T-cell (primary cell): ENCODE measurements around the gene EDN1. TPM values are rescaled to one million over a fixed set of nuclear protein-coding genes. Genes with fewer than 3 reads are reported as not detected.

Experiments used
- ATAC-seq, 4 experiments: fragments of 200-7000 bp in 3 of 4; fragments of 150-1000 bp in 1 of 4; cut with Tn5 transposase; replicated peaks in 1 of 4; 1 replicate in 3 of 4; 2 replicates in 1 of 4; pipeline ENCODE4 v1.10.0; 2021; ENCODE audit warnings: moderate library complexity in 3 of 4, mild to moderate bottlenecking in 2 of 4, moderate number of reproducible peaks in 1 of 4
- CTCF ChIA-PET, 2 donors: fragments of 300-600 bp; sonication (Branson Sonifier 250); formaldehyde crosslinking; loops; one replicate each; lab custom pipeline; 2022; ENCODE audit warnings: antibody characterized with exemption in 2 of 2; lab: Charles Lee
- POLR2A ChIA-PET, 2 donors: fragments of 300-600 bp; sonication (Branson Sonifier 250); formaldehyde crosslinking; loops; one replicate each; lab custom pipeline; 2022; ENCODE audit warnings: antibody characterized with exemption in 2 of 2; lab: Charles Lee
- DNase-seq, 35 experiments: peaks; one replicate each; pipeline versions ENCODE4 v3.0.0 to v3.0.0-alpha.2; 2013 to 2023
- H3K27ac ChIP-seq: one replicate; pipeline ENCODE4 v1.5.1; 2013; ENCODE audit warnings: low read length
- H3K27me3 ChIP-seq, 2 experiments: replicated peaks in 1 of 2; 1 replicate in 1 of 2; 2 replicates in 1 of 2; pipeline versions ENCODE4 v1.6.1 to v1.7.0; 2013; ENCODE audit warnings: low read length in 1 of 2, mixed read lengths in 1 of 2; ENCODE audit not compliant: control insufficient read depth in 2 of 2, insufficient read depth in 2 of 2; ENCODE audit errors: extremely low read depth in 1 of 2
- H3K36me3 ChIP-seq, 2 donors: 1 replicate in 1 of 2; 2 replicates in 1 of 2; pipeline versions ENCODE4 v1.6.1 to v1.7.0; 2013; ENCODE audit warnings: low read length in 1 of 2; ENCODE audit not compliant: control insufficient read depth in 2 of 2, insufficient read depth in 1 of 2; ENCODE audit errors: extremely low read depth in 1 of 2
- H3K4me1 ChIP-seq, 2 experiments: 1 replicate in 1 of 2; 2 replicates in 1 of 2; pipeline versions ENCODE4 v1.6.1 to v1.7.0; 2013; ENCODE audit warnings: low read length in 2 of 2, mixed read lengths in 1 of 2; ENCODE audit not compliant: insufficient read depth in 2 of 2, control insufficient read depth in 1 of 2; ENCODE audit errors: extremely low read depth in 1 of 2
- H3K4me3 ChIP-seq, 2 donors: 1 replicate in 1 of 2; 2 replicates in 1 of 2; pipeline versions ENCODE4 v1.5.1 to v1.7.0; 2013; ENCODE audit warnings: mild to moderate bottlenecking in 2 of 2, low read length in 1 of 2, moderate library complexity in 1 of 2; ENCODE audit not compliant: control insufficient read depth in 1 of 2; ENCODE audit errors: extremely low read depth in 1 of 2
- H3K9me3 ChIP-seq: 2 replicates; pipeline ENCODE4 v1.7.0; 2013
- H3K27ac Mint-ChIP-seq, 2 donors: one replicate each; pipeline ENCODE4 v1.8.0; 2020 to 2021; ENCODE audit warnings: mild to moderate bottlenecking in 2 of 2, mixed read lengths in 2 of 2
- H3K27me3 Mint-ChIP-seq, 2 donors: one replicate each; pipeline ENCODE4 v1.8.0; 2021 to 2022; ENCODE audit warnings: mixed read lengths in 2 of 2
- H3K36me3 Mint-ChIP-seq: one replicate; pipeline ENCODE4 v1.8.0; 2021; ENCODE audit warnings: mixed read lengths
- H3K4me1 Mint-ChIP-seq, 3 donors: one replicate each; pipeline ENCODE4 v1.8.0; 2020 to 2022; ENCODE audit warnings: mixed read lengths in 3 of 3, mild to moderate bottlenecking in 1 of 3
- H3K4me3 Mint-ChIP-seq, 3 donors: one replicate each; pipeline ENCODE4 v1.8.0; 2020 to 2022; ENCODE audit warnings: mild to moderate bottlenecking in 3 of 3, mixed read lengths in 3 of 3, moderate library complexity in 3 of 3
- H3K9me3 Mint-ChIP-seq, 3 donors: one replicate each; pipeline ENCODE4 v1.8.0; 2020 to 2022; ENCODE audit warnings: mixed read lengths in 3 of 3
- WGBS: methylation state at CpG from one replicate; pipeline ENCODE4 v1.1.5; 2013; ENCODE audit warnings: missing lambda C conversion rate; ENCODE audit not compliant: insufficient coverage; 5-methylcytosine and 5-hydroxymethylcytosine counted together
- total RNA-seq, 35 experiments: library from RNA in 6 of 35; stranded (reverse) in 6 of 35; fragments of 120-200 nt in 1 of 35; gene quantifications; one replicate each; pipeline versions ENCODE4 v1.2.1 to v1.2.4 and lab custom pipeline; 2013 to 2026

The EDN1 gene
- total RNA-seq, 5 donors from 2014 or later (not counting 1 experiment from before 2014, with no cell fraction given): 0.44 to 1.2 (median 0.79) TPM

DNA sequence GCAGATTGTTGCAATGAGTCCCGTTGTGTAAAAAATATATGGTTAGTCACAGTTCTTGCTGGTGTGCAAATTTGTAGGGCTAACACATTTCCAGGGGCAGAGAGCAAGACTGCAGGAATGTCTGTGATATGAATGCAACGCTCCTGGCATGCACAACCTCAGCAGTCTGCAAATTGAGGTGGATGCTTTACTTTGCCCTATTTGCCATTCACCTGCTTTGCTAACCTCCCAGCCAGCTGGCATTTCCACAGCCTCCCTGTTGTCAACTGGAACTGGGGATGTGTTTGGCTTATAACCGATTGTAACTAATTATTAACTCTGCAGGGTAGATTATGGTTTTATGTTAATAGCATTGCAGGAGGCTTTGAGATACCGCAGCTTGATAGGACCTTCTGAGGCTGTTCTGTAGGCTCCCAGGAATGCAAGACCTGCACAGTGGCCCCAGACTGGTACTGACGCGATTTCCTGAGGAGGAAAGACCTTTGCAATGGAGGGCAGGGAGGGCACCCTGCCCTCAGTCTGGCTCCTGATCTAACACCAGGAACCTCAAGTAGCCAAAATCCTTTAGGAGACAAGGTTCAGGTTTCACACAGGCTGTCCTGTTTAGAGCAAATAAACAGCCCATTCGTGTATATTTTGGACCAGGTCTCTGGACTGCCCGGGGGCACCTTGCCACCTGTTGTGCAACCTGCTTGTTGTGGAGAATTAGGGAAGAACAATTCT is 53.4 kb downstream of the EDN1 start:
- Histone ChIP-seq H3K27me3 (peaks cover 0 to 15% of the 10 kb centered on the region in 2 experiments), H3K9me3 (no peaks in the 10 kb centered on the region), H3K4me3 (no peak overlapping the region), H3K4me1 (no peaks in the 10 kb centered on the region), H3K27ac (no peak overlapping the region), H3K36me3 (no peaks in the 10 kb centered on the region)
- Mint-ChIP-seq H3K36me3 (no peaks in the 10 kb centered on the region), H3K9me3 (no peaks in the 10 kb centered on the region), H3K4me1 (no peaks in the 10 kb centered on the region), H3K27me3 (peaks cover 7 to 8% of the 10 kb centered on the region in 2 donors), H3K27ac (no peak overlapping the region), H3K4me3 (no peak overlapping the region)
- DNase-seq (no peak), ATAC-seq (no peak)
- ChIA-PET POLR2A (no interaction called here), CTCF (no interaction called here)
- 82% methylated on average over 7 of the region's 8 CpGs for WGBS

DNA sequence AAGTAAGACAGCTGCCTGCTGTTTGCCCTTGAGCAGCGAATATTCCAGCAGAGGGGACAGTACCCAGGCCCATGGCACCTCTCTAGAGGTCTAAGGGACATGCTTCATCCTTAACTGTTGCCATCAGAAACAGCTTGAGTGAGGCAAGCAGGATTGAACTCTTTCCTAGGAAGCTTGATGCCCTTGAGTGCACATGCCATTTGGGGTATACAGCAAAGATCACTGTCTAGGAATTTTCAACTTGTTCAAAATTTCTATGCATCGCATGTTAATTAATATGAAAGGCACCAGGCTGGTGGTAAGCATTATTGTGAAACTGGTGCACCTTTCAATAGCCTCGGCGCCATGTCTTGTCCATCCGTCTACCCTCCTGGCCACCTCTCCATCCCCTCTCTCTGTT is 54.1 kb downstream of the EDN1 start:
- Histone ChIP-seq H3K36me3 (no peaks in the 10 kb centered on the region), H3K9me3 (no peaks in the 10 kb centered on the region), H3K4me1 (no peaks in the 10 kb centered on the region), H3K27ac (no peak overlapping the region), H3K27me3 (peaks cover 0 to 15% of the 10 kb centered on the region in 2 experiments), H3K4me3 (no peak overlapping the region)
- Mint-ChIP-seq H3K27me3 (peaks cover 10 to 15% of the 10 kb centered on the region in 2 donors), H3K27ac (no peak overlapping the region), H3K36me3 (no peaks in the 10 kb centered on the region), H3K4me3 (no peak overlapping the region), H3K4me1 (no peaks in the 10 kb centered on the region), H3K9me3 (no peaks in the 10 kb centered on the region)
- POLR2A ChIA-PET: no interaction called here
- DNase-seq (no peak), ATAC-seq (peak in 1 of 4 experiments; percentile 19)
- CTCF ChIA-PET: no interaction called here
- WGBS: 100% methylated on average over 4 of the region's 5 CpGs

DNA sequence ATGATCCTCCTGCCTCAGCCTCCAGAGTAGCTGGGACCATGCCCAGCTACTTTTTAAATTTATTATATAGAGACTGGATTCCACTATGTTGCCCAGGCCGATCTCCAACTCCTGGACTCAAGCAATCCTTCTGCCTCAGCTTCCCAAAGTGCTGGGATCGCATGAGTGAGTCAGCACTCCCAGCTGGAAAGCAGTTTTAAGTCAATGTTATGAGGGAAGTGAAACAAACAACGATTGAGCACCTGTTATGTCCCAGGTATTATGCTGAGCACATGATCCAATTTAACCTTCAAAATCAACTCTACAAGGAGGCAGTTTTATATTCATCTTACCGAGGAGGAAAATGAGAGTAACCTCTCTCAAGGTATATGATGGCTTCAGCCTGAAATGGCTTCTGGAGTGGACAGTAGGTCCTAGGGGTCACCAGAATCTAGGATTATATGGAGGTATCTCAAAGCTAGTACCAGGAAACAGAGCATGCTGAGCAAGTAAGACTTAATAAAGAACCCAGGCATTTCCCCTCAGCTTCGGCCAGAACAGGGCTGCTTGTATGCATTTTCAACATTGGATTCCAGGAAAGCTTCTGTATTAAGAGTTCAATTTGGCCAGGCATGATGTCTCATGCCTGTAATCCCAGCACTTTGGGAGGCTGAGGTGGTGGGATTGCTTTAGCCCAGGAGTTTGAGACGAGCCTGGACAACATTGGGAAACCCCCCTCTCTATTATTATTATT is 55.0 kb downstream of the EDN1 start:
- Mint-ChIP-seq H3K4me1 (no peaks in the 10 kb centered on the region), H3K4me3 (no peak overlapping the region), H3K27me3 (peaks cover 10 to 15% of the 10 kb centered on the region in 2 donors), H3K9me3 (no peaks in the 10 kb centered on the region), H3K36me3 (no peaks in the 10 kb centered on the region), H3K27ac (no peak overlapping the region)
- no peaks in the 10 kb centered on the region for H3K9me3 ChIP-seq
- POLR2A ChIA-PET: no interaction called here
- CTCF ChIA-PET: no interaction called here
- 71% methylated on average over 1 of the region's 6 CpGs for WGBS
- no peak overlapping the region for H3K4me3 ChIP-seq
- peaks cover 0 to 12% of the 10 kb centered on the region in 2 experiments for H3K27me3 ChIP-seq
- ATAC-seq (no peak), DNase-seq (no peak)
- H3K4me1 ChIP-seq: no peaks in the 10 kb centered on the region
- no peaks in the 10 kb centered on the region for H3K36me3 ChIP-seq
- no peak overlapping the region for H3K27ac ChIP-seq

DNA sequence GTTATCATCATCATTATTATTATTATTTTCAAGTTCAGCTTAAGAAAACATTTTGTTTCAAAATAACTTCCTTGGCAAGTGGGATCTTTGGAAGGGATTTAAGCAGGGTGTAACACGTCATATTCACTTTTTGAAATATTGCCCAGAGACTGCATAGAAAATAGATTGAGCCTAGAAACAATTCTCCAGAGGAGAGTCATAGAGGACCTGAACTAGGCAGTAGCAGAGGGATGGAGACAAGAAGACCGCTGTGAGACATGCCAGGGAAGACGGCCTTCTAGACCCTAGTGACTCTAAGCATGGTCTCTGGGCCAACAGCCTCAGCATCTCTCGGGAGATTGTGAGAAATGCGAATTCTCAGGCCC is 55.5 kb downstream of the EDN1 start:
- Histone ChIP-seq H3K4me1 (no peaks in the 10 kb centered on the region), H3K27ac (no peak overlapping the region), H3K9me3 (no peaks in the 10 kb centered on the region), H3K4me3 (no peak overlapping the region), H3K27me3 (peaks cover 0 to 12% of the 10 kb centered on the region in 2 experiments), H3K36me3 (no peaks in the 10 kb centered on the region)
- no peaks in the 10 kb centered on the region for H3K36me3 Mint-ChIP-seq
- H3K27ac Mint-ChIP-seq: no peak overlapping the region
- ChIA-PET POLR2A (no interaction called here), CTCF (no interaction called here)
- no peak for DNase-seq
- WGBS: 85% methylated on average over 3 of the region's 5 CpGs
- H3K27me3 Mint-ChIP-seq: peaks cover 10 to 15% of the 10 kb centered on the region in 2 donors
- no peak overlapping the region for H3K4me3 Mint-ChIP-seq
- peaks cover 0 to 4% (median 4%) of the 10 kb centered on the region in 3 donors for H3K9me3 Mint-ChIP-seq
- no peak for ATAC-seq
- no peaks in the 10 kb centered on the region for H3K4me1 Mint-ChIP-seq
